HG02870 (cell line): ENCODE results near the gene OSM.

ENCODE experiments used
- ATAC-seq: cut with Tn5 transposase; IDR thresholded peaks from one replicate; pipeline ENCODE4 v1.9.1; 2021; ENCODE audit warnings: mild to moderate bottlenecking, moderate library complexity; ENCODE audit not compliant: unreplicated experiment

The OSM gene

GRCh38 chr22:30285846-30286200, 19.2 kb upstream of the OSM start:
- ATAC-seq = no peak

GRCh38 chr22:30285176-30285845, 18.7 kb upstream of the OSM start:
- no peak for ATAC-seq

- ATAC-seq = no peak
Observed at GRCh38 chr22:30284666-30285065, 18.0 kb upstream of the OSM start.

- ATAC-seq = no peak
Observed at GRCh38 chr22:30284172-30284571, 17.5 kb upstream of the OSM start.

- no peak for ATAC-seq
Observed at GRCh38 chr22:30283342-30283741, 16.7 kb upstream of the OSM start.

GRCh38 chr22:30282616-30283046, 16.0 kb upstream of the OSM start:
- no peak for ATAC-seq

GRCh38 chr22:30280505-30280904, 13.9 kb upstream of the OSM start:
- no peak for ATAC-seq

- ATAC-seq = no peak
Observed at GRCh38 chr22:30279932-30280331, 13.3 kb upstream of the OSM start.

- ATAC-seq = no peak
Observed at GRCh38 chr22:30279046-30279788, 12.6 kb upstream of the OSM start.

- no peak for ATAC-seq
Observed at GRCh38 chr22:30277547-30278344, 11.1 kb upstream of the OSM start.

GRCh38 chr22:30276039-30276438, 9.4 kb upstream of the OSM start:
- no peak for ATAC-seq

GRCh38 chr22:30275625-30276024, 9.0 kb upstream of the OSM start:
- ATAC-seq = no peak

GRCh38 chr22:30274437-30274812, 7.8 kb upstream of the OSM start:
- no peak for ATAC-seq

GRCh38 chr22:30273711-30274436, 7.2 kb upstream of the OSM start:
- ATAC-seq = no peak

- no peak for ATAC-seq
Observed at GRCh38 chr22:30272781-30273601, 6.3 kb upstream of the OSM start.

- no peak for ATAC-seq
Observed at GRCh38 chr22:30270832-30271231, 4.2 kb upstream of the OSM start.

GRCh38 chr22:30268331-30268730, 1.7 kb upstream of the OSM start:
- ATAC-seq = no peak

GRCh38 chr22:30267382-30268302, 991 bp upstream of the OSM start:
- ATAC-seq = no peak

- ATAC-seq = peak; percentile 72
Observed at GRCh38 chr22:30265823-30266444, 717 bp downstream of the OSM start.
